Spleen (tissue), 7 donors: ENCODE data around the gene TLE4.

Experiments
- CTCF ChIP-seq, 11 experiments: fragments of 200-600 bp in 7 of 11; fragments of 450-650 bp in 4 of 11; sonication (generic) in 4 of 11; IDR thresholded peaks in 8 of 11; conservative IDR thresholded peaks in 3 of 11; 1 replicate in 7 of 11; 2 replicates in 4 of 11; pipeline versions ENCODE4 v1.4.0 to v1.8.0; 2016 to 2021; ENCODE audit warnings: antibody characterized with exemption in 11 of 11, inconsistent platforms in 4 of 11, mild to moderate bottlenecking in 1 of 11
- POLR2A ChIP-seq, 3 donors: fragments of 450-650 bp; IDR thresholded peaks; one replicate each; pipeline ENCODE4 v1.5.1; 2017; ENCODE audit warnings: antibody characterized with exemption in 3 of 3, mild to moderate bottlenecking in 1 of 3
- POLR2AphosphoS5 ChIP-seq, 3 donors: sonication (generic); formaldehyde crosslinking; IDR thresholded peaks; one replicate each; pipeline ENCODE4 v1.5.1; 2017; ENCODE audit warnings: antibody characterized with exemption in 3 of 3
- donor health status: DM: no; HTN: no; CAD: no; lungs with moderate emphysema.
- donor health status: DM: no; HTN: no; CAD: no.
- donor health status: DM: no; HTN: no; CAD: no.

DNA sequence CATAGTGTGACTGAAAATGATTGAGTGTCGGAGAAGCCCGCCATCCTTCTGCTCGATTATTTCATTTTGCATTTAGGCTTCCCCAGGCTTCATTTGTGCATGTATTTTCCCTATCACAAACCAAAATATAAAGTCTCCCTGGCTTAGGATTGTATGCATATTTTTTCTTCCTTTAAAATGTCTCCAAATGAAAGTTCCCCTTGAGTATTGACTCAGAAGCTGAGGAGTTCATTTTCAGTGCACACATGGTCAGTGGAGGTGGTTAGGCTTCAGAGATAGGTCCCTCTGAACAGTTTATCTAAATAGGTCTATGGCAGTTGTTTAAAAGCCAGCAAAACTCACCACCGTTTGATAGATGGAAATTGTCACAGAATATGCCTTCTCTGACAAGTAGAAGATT lies 97.2 kb downstream of the TLE4 start:
- TF ChIP-seq POLR2A (IDR thresholded peaks at IDR 0.05) (no peak), CTCF (IDR thresholded peaks at IDR 0.05 in 8 of 11, conservative IDR thresholded peaks at IDR 0.05 in 3 of 11) (no peak), POLR2AphosphoS5 (IDR thresholded peaks at IDR 0.05) (no peak)
